ENCODE measurements around the gene GRB10. TPM values are rescaled to one million over a fixed set of nuclear protein-coding genes. Genes with fewer than 3 reads are reported as not detected.
A peak's percentile ranks its signal among the peaks of the same experiment; 100 is the strongest.

GRB10 gene
- total and polyA plus RNA-seq, 2 donors (not counting 3 experiments of a cell fraction or from before 2014, with no cell fraction given): 43.7 to 240 TPM

GRCh38 chr7:50712252-50713122 lies 70.2 kb downstream of the GRB10 start:
- TF ChIP-seq POLR2AphosphoS5 (IDR thresholded peaks at IDR 0.05; ENCODE audit: insufficient read depth, low read depth, low read length) (no peak), FOS (IDR thresholded peaks at IDR 0.05; ENCODE audit: borderline replicate concordance, insufficient read depth, low read length) (no peak), EZH2 (IDR thresholded peaks at IDR 0.05; ENCODE audit: borderline replicate concordance, low read depth, low read length, severe bottlenecking) (no peak), POLR2A (IDR thresholded peaks at IDR 0.05; ENCODE audit: low read depth, low read length) (no peak), MYC (IDR thresholded peaks at IDR 0.05; ENCODE audit: low read depth, low read length) (no peak), CTCF (IDR thresholded peaks at IDR 0.05; ENCODE audit: extremely low read depth in 1 of 2, insufficient read depth in 1 of 2, low read depth in 1 of 2, low read length in 2 of 2) (no peak), MAX (IDR thresholded peaks at IDR 0.05; ENCODE audit: insufficient read depth, insufficient read length) (no peak), GATA2 (IDR thresholded peaks at IDR 0.05; ENCODE audit: insufficient read depth, insufficient read length, low read depth, low read length) (no peak), JUN (IDR thresholded peaks at IDR 0.05; ENCODE audit: borderline replicate concordance, insufficient read depth, insufficient read length, low read depth) (no peak)
- Histone ChIP-seq H3K9me3 (replicated peaks; ENCODE audit: control insufficient read depth, insufficient read depth, low read length) (no peaks in the 10 kb centered on the region), H3K9me1 (replicated peaks; ENCODE audit: control insufficient read depth, extremely low read depth, insufficient read depth, low read length) (no peaks in the 10 kb centered on the region), H3K27ac (ENCODE audit: insufficient read depth, low read depth, low read length) (no peak overlapping the region), H3K36me3 (ENCODE audit: control insufficient read depth in 2 of 2, extremely low read depth in 1 of 2, insufficient read depth in 2 of 2, low read length in 2 of 2) (peaks cover 0 to 13% of the 10 kb centered on the region in 2 experiments), H2AFZ (ENCODE audit: low read depth, low read length) (no peak overlapping the region), H3K9ac (replicated peaks; ENCODE audit: extremely low read depth, insufficient read depth, low read length) (no peak overlapping the region), H3K4me2 (ENCODE audit: insufficient read depth, low read length) (no peak overlapping the region), H4K20me1 (replicated peaks; ENCODE audit: control insufficient read depth, extremely low read depth, insufficient read depth, low read length) (peaks cover 6% of the 10 kb centered on the region), H3K4me1 (ENCODE audit: control insufficient read depth, extremely low read depth, insufficient read depth, low read length) (no peaks in the 10 kb centered on the region), H3K27me3 (ENCODE audit: control insufficient read depth in 2 of 2, insufficient read depth in 2 of 2, low read length in 2 of 2) (no peaks in the 10 kb centered on the region), H3K4me3 (replicated peaks in 1 of 3; ENCODE audit: insufficient read depth in 1 of 3, low read depth in 1 of 3, low read length in 3 of 3) (no peak overlapping the region), H3K79me2 (ENCODE audit: control insufficient read depth, insufficient read depth, low read length) (peaks cover 95% of the 10 kb centered on the region)
- FAIRE-seq: peak; percentile 43
- intact Hi-C loops (cut with micrococcal nuclease) (no loop called here), dilution Hi-C loops (cut with MboI; ENCODE audit: extremely low pct_ligation_motif_present, low sequenced_read_pairs) (no loop called here)
- no TSS peak for BruUV-seq (replicated peaks)
- CTCF ChIA-PET: interaction anchor here (0.7 kb wide), 1 partner anchor 9 kb away, joined by 3 read pairs; no protein-coding TSS in a partner anchor
- no peak for DNase-seq (ENCODE audit: low read depth, low spot score)
- POLR2A ChIA-PET: no interaction called here

Data from endothelial cell of umbilical vein (primary cell).